Activated gamma-delta T cell (primary cell): Measurements from ENCODE around the gene PCBD1.

Experiments used
- DNase-seq: peaks from one replicate; lab custom pipeline; 2025; lab: John Stamatoyannopoulos, UW

Gene PCBD1

DNA sequence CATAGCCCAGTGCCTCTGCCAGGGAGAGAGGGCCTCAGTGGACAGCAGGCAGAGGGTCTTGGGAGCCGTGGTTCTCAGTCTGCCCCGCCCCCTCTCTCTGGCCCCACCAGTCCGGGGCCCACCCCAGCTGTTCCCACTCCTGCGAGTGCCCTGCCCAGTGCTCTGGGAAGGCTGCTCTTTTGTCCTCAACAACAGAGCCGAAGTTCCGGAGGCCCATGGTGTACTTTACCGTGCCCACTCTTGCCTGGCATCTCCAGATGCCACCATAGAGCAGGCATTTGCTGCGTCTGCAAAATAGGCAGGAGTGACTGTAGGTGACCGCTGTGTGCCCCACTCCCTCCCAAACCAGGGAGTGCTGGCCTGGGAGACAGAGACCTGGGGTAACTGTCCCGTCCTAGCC lies 29.3 kb upstream of the PCBD1 start:
- DNase-seq: no peak

DNA sequence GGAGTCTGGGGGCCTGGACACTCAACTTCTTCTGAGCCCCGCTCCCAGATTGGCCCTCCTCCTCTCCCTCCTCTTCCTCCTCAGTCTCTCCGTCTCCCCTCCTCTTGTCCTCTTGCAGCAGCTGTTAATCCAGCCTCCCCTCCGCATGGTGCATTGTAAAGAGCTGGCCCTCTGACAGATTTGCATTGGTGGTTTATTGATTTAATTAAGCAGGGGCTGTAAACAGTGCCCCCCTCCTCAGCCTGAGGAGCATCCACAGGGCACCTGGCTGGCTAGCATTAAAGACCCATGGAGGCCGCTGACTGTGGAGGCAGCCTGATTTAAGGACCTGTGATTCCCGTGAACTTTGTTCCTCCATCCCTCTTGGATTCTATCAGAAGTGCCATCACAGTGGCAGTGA lies 28.9 kb upstream of the PCBD1 start:
- no peak for DNase-seq

DNA sequence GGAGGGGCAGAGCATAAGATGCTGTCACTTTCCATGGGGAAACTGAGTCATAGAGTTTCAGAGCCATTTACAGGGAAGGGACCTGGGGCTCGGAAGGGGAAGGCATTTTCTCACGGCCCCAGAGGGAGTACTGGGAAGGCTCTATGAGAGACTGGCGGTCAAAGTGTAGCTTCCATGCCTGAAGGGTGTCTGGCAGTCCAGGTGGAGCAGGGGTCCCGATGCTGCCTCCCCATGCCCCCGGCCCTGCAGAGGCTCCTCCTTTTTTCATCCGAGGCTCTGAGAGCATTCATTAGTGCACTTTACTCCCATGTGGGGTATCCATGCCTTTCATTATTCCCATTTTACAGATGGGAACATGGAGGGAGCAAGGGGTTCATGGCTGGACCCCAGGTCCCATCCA lies 27.9 kb upstream of the PCBD1 start:
- no peak for DNase-seq

DNA sequence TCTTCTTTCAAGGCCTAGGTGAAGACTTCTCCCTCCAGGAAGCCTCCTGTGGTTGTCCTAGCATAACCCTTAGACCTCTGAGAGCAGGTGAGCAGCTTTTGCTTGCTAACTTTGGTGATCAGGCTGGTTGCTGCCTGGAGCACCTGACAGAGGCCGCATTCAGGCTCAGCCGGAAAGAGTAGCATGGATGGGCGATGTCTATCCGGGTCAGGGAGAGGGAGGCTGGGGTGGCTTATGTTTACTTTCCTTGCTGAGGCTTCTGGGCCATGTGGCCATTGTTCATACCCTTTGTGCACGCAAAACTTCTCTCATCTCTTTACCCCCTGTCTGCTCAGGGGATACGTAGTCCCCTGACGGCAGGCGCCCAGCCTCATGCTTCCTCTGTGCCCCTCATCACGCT lies 27.4 kb upstream of the PCBD1 start:
- no peak for DNase-seq

DNA sequence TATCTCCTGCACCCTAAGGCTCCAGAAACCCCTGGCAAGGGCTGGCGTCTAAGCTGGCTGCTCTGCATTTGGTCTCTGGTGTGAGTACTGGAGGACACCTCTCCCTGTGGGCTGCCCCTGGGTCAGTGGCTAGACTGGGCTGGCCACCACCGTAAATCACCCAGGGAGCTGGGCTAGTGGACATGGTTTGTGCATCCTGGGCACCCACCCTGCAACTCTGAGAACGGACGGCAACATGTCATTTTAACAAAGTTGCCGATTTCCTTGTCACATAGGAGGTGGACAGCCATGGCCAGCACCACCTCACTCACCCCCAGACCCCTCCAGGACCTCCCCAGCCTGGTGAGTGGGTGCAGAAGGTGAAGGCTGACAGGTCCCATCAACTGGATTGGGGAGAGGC lies 26.8 kb upstream of the PCBD1 start:
- no peak for DNase-seq

DNA sequence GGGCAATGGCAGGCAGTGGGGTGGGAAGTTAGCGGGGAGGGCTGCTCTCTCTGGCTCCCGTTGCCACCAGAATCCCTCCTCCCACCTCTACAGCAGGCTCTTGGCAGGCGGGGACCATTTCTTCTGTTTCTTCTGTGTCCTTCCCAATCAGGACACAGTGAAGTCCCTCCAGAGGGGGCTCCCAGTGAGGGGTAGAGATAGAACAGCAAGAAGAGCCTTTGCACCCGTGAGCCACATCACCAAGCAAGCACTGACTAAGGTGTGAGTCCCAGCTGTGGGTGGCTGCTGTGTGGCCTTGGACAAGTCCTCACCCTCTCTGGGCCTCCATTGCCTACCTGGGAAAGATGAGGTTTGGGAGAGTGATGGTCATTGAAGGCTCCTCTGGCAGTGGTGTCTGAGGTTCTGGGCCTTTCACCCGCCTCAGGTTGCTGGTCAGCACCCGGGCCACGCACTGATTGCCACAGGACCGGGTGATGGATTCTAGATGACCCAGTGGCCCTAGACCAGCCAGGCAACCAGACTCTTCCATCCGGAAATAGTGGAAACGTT lies 26.0 kb upstream of the PCBD1 start:
- no peak for DNase-seq

DNA sequence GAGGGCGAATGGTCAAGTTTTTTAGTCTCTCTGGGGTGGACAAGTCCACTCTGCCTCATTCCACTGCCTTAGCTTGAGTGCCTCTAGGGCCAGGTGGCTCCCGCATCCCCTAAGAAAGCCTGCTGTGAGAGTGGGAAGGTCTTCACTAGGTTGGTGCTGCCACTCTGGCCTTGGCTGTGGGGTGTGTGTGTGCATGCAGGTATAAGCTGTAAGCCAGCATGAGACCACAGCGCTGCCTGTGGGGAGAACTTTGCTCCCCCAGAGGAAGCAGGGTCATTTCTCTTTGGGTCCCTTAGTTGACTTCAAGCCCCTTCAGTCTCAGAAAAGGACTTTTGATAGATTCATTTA lies 25.5 kb upstream of the PCBD1 start:
- no peak for DNase-seq

DNA sequence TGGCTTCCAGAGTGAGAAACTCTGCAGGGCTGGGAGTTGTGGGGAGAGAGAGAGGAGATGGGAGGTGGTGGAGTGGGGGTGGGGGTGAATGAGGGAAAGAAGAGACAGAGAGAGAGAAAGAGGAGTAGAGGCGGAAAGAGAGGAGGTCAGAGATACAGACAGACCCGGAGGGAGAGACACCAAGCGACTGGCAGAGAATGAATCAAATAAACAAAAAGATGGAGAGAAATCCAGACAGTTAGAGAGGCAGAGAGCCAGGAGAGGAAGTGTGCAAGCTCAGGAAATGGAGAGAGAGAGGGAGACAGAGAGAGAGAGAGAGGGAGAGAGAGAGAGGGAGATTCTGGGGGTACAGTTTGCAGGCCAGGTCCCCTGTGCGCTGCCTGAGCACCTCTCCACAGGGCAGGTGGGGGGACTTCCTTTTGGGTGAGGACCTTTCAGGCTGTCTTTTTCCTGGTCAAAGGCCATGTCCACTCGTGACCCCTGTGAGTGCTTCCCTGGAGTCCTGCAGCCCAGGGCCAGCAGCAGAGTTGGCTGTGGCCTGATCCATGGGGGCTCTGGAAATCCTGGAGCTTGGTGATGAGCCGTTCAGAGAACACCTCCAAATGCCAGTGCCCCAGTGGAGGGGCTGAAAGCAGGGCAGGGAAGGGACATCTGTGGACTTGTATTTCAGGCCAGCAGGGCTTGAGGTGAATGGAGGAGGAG lies 25.0 kb upstream of the PCBD1 start:
- DNase-seq: no peak

DNA sequence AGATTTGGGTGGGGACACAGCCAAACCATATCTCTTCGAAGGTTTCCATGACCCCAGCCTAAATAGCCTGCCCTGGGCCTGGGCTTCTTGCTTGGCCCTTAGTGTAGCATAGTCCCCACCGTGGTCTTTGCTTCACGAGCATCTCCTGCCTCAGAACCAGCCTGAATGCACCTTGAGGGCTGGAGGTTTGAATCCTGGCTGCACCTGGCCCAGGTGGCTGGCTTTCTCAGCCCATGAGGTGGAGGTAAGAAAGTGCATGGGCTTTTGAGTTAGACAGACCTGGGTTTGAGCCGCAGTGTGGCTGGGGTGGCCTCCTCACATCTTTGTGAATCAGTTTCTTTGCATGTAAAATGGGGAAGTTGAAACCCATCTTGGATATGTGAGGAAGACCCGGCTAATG lies 24.2 kb upstream of the PCBD1 start:
- no peak for DNase-seq

DNA sequence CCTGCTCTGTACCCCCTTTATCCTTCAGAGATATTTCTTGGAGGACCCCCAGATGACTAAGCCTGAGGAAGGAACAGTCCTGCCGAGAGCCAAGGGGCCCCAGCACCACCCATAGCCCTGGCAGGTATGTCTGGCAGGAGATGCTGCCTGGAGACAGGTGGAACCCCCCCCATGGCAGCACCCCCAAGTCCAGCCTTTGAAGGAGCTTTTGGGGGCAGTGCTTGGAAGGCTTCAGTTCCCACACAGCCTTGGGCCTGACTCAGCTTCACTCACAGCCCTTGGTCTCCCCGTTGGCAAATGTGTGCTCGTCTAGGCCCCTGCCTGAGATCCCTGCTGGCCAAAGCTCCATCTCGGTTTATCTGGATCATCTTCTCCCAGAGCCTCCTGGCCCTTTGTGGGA lies 23.0 kb upstream of the PCBD1 start:
- DNase-seq: no peak

DNA sequence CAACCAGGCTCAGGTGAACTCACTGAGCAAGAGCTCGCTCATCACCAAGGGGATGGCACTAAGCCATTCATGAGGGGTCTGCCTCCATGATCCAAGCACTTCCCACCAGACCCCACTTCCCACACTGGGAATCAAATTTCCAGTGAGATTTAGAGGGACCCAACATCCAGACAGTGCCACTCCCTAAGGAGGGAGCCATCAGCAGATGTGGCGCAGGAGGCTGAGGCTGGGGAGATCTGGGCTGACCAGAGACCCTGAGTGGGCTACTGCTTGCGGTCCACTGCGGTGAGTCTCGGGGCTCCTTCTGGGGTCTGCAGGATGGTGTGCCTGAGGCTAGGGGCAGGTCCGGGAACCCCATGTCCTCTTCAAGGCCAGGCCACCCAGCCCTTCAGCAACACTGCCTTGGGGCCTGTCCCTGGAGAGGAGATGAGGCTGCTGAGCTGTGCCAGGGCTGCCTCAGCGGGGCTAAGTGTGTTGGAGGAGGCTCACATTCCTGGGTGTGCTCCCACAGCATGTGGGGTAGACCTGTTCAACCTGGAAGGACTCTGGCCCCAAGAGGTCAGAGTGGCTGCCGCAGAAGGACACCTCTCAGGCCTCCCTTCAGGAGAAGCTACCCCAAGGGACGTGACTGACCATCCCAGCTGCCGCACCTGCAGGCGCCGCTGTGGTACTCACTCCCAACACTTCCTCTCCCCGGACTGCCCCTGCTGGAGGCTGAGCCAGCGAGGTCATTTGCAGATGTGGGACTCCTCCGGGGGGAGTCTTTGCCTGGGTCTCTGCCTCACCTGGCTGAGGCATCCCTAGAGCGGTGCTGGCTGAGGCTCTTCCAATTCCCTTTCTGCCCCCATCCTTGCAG lies 22.3 kb upstream of the PCBD1 start:
- no peak for DNase-seq

DNA sequence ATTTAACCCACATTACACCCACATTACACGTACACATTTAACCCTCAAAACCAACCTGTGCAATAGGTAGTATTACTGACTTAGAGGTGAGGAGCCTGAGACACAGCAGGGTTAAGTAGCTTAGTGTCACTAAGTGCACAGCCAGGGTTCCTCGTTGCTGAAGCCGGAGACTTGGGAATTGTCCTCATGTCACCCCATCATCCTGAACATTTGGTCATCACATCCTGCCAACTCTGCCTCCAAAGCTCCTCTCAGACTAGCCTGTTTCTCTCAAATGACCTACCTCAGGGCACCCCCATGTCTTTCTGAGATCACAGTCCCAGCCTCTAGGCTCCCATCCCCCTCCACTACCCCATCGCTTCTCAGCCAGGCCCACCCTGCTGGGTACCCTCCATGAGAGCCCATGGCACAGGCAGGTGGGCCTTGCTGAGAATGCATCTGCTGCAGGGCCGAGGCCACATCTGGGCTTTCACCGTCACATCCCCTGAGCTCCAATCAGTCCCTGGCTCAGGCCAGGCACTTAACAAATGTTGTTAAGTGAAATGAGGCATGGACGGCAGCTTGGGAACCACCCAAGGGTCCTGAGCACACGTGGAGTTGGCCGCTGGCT lies 21.1 kb upstream of the PCBD1 start:
- DNase-seq: no peak

DNA sequence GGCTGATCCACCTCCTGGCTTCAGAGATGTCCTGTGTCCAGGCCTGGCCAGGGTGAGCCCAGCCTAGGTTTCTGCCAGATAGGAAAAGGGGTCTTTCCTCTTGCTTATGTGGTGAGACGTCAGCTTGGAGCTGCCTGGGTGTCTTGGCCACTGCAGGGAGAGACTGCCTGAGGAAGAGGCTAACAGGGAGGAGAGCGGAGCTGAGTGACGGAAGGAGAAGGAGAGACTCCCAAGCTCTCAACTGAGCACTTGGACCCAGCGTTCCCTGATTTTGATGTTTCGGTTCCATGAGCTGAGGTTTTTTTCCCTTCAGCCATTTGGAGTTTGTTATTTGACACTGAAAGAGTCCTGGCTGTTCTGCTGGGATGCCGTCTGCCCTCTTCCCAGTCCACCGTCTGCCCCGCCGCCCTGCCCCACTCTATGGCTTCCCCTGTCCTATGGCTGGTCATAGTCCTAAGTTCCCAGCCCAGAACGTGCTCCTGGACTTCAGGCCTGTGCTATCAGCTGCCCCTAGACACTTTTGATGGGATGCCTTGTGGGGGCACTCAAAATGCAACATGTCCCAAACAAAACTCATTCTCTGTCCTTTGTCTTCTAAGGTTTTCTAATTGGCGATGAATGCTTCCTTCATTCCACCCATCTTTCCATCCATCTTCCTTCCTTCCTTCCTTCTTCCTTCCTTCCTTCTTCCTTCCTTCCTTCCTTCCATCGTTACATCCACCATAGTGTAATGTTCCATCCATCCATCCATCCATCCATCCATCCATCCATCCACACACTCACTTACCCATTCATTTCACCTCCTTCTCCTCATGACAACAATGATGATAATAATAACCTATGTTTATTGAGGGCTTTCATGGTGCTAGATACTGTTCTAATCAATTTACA lies 20.3 kb upstream of the PCBD1 start:
- DNase-seq: no peak

DNA sequence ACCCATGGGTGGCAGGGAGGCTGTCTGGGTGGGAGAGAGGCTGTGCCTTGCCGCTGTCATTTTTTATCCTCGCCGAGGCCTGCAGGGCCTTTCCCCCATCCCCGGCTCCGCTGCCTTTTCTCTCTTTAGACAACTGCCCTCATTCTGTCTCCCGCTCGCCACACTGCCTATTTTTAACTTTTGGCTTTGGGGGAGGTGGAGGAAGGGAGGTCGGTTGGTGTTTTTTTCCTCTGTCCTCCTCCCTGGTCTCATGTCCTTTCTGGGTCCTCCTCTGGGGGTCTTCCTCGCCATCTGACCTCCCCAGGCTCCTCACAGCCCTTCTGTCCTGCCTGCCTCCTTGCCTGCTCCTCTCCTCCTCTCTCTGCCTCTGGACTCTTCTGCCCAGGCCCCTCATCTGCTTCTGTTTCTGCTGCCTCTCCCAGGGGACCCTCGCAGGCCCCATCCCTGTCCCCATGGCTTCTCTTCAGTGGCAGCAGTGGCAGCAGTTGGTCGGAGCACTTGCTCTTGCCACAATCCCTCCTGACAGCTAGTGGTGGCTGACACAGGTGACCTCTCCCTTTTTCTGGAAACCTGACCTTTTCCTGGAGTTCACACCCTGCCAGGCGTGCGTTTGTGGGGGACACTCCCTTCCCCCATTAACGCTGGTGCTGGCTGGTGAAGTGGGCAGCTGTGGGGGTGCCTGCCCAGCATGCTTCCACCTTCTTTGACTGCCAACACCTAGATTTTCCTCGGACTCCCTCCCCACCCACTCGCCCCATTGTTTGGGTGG lies 19.5 kb upstream of the PCBD1 start:
- no peak for DNase-seq

DNA sequence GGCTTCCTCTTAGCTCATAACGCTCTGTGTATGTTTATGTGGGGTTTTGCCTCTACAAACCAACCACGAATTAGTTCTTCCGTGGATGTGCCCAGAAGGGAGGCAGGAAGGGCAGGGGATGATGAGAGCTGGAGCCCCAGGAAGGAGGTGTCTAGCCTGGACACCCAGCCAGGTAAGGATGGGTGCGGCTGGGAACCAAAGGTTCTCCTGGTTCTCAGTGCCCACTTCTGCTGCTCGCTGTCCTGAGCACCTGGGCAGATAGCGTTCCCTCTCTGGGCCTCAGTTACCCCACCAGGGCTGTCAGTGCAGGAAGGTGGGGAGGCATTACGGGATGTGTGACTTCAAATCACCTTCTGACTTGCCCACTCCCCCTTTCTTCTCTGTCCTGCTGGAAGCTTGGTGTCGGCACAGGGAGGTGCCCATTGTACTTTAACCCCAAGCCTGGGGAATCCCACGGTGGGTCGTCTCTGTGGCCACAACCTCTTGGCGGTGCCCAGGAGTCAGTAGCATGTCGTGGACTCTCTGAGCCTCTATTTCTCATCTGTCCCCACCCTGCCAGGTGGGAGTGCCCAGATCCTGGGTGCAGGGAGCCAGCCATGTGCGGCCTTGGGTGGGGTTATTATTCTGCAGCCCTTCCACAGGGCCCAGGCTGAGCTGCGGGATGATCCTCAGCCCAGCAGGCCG lies 18.7 kb upstream of the PCBD1 start:
- no peak for DNase-seq

DNA sequence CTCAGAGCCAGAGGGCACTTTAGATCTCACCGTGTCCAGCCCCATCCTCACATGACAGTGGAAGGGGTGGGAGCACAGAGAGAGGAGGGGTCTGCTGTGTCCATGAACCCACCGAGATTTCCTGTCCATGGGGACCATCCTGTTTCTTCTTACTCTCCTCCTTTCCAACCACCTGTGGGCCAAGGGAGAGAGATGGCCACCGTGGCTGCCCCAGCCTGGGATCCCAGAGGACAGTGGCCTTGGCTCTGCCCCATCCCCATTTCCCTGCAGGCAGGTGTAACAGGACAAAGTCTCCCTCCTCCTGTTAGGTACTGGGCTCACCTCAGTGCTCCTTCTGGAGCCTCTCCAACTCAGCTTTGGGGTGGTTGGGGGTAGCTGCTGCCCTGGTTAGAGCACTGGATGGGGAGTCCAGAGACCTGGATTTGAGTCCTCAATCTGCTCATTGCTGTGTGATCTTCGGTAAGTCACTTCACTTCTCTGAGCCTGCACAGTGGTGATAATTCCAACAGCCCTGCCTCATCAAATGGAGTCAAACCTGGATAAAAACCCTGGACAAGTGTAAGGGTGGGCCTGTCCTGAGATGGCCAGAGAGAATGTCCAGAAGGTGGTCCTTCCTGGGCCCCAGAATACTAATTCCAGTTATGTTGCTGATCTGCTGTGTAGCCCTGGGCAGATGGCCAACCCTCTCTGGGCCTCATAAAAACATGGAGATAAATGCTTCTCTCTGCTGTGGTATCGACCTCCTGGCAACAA lies 17.8 kb upstream of the PCBD1 start:
- no peak for DNase-seq

DNA sequence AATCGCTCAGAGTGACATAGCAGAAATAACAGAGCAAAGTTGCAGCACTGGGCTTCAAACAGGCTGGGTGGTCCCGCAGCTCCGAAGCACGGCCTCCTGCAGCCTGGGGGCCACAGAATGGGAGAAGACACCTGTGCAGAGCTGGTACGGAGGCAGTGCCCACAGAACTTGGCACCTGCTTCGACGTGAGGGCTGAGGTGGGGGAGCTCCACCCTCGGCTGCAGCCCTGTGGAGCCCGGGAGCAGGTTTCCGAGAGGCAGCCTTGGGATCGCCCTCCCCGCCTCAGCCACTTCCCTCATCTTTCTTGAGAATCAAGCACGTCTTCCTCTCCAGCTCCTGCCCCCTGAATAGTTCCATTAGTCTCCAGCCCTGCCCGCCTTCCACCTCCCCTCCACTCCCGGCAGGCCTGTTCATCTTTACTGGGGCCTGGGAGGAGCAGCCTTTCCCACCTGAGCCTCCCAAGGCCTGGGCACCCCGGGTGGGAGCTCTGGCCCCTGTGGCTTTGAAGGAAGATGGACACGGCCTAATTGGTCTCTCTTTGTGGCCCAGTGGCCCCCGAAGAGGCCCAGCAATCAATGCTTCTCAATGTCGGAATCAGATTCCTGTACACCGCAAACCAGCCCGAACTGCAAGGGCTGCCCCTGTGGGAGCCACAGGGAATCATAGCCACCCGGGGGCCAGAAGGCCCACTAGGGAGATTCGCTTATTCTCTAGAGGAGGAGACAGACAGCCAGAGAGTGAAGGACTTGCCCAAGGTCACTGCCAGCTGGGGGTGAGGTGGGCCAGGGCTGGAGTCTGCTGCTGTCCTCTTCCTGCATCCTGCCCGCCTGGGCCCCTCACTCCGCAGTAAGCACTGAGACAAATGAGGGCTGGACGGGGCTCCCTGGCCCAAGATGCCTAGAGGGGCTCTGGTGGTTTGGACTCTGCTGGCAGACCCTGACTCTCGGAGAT lies 17.0 kb upstream of the PCBD1 start:
- no peak for DNase-seq

DNA sequence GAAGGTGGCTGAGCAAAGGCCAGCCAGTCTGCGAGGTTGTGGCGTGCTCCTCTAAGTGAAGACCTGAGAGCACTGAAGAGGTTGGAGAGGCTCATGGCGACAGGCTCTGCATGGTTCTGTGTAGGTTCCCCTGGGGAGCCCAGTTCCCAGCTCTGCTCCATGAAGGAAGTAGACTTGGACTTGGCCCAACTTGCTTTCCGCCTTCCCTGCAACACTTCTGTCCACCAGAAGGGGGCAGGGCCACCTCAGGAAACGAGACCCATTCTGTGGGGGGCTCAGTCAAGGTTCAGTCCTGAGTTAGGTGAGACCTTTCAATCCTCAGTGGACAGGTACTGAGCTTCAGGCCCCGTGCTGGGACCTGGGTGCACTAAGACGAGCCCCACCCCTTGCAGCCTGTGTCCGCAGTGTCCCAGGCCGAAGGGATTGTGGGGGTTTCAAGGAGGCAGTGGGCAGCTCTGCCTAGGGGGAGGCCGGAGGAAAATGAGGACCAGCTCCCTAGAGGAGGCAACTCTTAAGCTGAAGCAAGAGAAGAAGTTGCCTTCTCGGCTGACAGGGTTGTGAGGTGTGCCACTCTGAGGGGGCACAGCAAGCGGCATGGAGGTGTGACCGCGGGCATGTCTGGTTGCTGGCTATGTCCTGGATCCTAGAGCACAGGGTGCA lies 15.0 kb upstream of the PCBD1 start:
- no peak for DNase-seq
